K562 (cell line): Measurements from ENCODE around the gene ACTR3. TPM values are rescaled to one million over a fixed set of nuclear protein-coding genes. Genes with fewer than 3 reads are reported as not detected.
A peak's percentile ranks its signal among the peaks of the same experiment; 100 is the strongest.

Experiments used
- CBFA2T2 ChIP-seq: fragments of 450-650 bp; conservative IDR thresholded peaks from 2 replicates; pipeline ENCODE4 v1.6.1; 2017; ENCODE audit warnings: mild to moderate bottlenecking
- FOXK2 ChIP-seq, 2 experiments: fragments of 450-650 bp; IDR thresholded peaks in 1 of 2; conservative IDR thresholded peaks in 1 of 2; 2 replicates each; pipeline ENCODE4 v1.6.1; 2016; ENCODE audit warnings: low read depth in 2 of 2, mild to moderate bottlenecking in 1 of 2
- HDGF ChIP-seq: fragments of 450-650 bp; IDR thresholded peaks from 2 replicates; pipeline ENCODE4 v1.6.1; 2016
- HNRNPLL ChIP-seq: fragments of 200-400 bp; formaldehyde crosslinking; IDR thresholded peaks from 2 replicates; pipeline ENCODE4 v1.6.1; 2017; ENCODE audit warnings: low read length, low read depth, mild to moderate bottlenecking; ENCODE audit not compliant: poor library complexity, severe bottlenecking
- ILF3 ChIP-seq: fragments of 450-650 bp; IDR thresholded peaks from 2 replicates; pipeline ENCODE4 v1.6.1; 2018; ENCODE audit warnings: antibody characterized with exemption, mild to moderate bottlenecking, moderate library complexity, borderline replicate concordance
- JUND ChIP-seq, 2 experiments: IDR thresholded peaks; 2 replicates in 1 of 2; 3 replicates in 1 of 2; pipeline ENCODE4 v1.6.1; 2011; ENCODE audit warnings: borderline replicate concordance in 2 of 2, low read depth in 2 of 2, low read length in 2 of 2, improper control_type of control experiment in 1 of 2, missing biosample characterization in 1 of 2, missing genetic modification characterization in 1 of 2, missing genetic modification reagents in 1 of 2
- KAT2B ChIP-seq: IDR thresholded peaks from one replicate; pipeline ENCODE4 v1.6.1; 2012; ENCODE audit warnings: low read depth, mild to moderate bottlenecking, control low read depth, inconsistent platforms, low read length, moderate library complexity
- NCOR1 ChIP-seq: fragments of 450-650 bp; IDR thresholded peaks from 2 replicates; pipeline ENCODE4 v1.6.1; 2016; ENCODE audit warnings: mild to moderate bottlenecking, moderate library complexity
- RBM17 ChIP-seq: fragments of 200-400 bp; formaldehyde crosslinking; IDR thresholded peaks from 2 replicates; pipeline ENCODE4 v1.6.1; 2017; ENCODE audit warnings: low read depth, mild to moderate bottlenecking, low read length, borderline replicate concordance
- RBM39 ChIP-seq: fragments of 200-400 bp; formaldehyde crosslinking; optimal IDR thresholded peaks from 2 replicates; pipeline ENCODE3; 2018; ENCODE audit warnings: low read depth, low read length
- SAFB2 ChIP-seq: fragments of 200-400 bp; formaldehyde crosslinking; IDR thresholded peaks from 2 replicates; pipeline ENCODE4 v1.6.1; 2018; ENCODE audit warnings: borderline replicate concordance, low read length, low read depth, moderate library complexity; ENCODE audit not compliant: severe bottlenecking
- SIN3B ChIP-seq: fragments of 450-650 bp; IDR thresholded peaks from 2 replicates; pipeline ENCODE4 v1.6.1; 2017; ENCODE audit warnings: low read depth, mild to moderate bottlenecking, moderate library complexity
- SP1 ChIP-seq: sonication (generic); formaldehyde crosslinking; IDR thresholded peaks from 2 replicates; pipeline ENCODE4 v1.8.1; 2022; ENCODE audit warnings: mild to moderate bottlenecking, missing genetic modification reagents
- STAT5A ChIP-seq: IDR thresholded peaks from 2 replicates; pipeline ENCODE4 v1.6.1; 2012; ENCODE audit warnings: low read length, inconsistent platforms, borderline replicate concordance
- TOE1 ChIP-seq, 2 experiments: fragments of 450-650 bp in 1 of 2; sonication (generic) in 1 of 2; formaldehyde crosslinking in 1 of 2; IDR thresholded peaks; 2 replicates each; pipeline versions ENCODE4 v1.7.1 to v1.8.0; 2016 to 2022; ENCODE audit warnings: borderline replicate concordance in 2 of 2, mild to moderate bottlenecking in 2 of 2, antibody characterized with exemption in 1 of 2, inconsistent platforms in 1 of 2, low read depth in 1 of 2, missing genetic modification reagents in 1 of 2, moderate library complexity in 1 of 2
- ZNF174 ChIP-seq: fragments of 250-450 bp; sonication (Bioruptor Pico); IDR thresholded peaks from 2 replicates; pipeline ENCODE4 v1.4.0; 2020; ENCODE audit warnings: mild to moderate bottlenecking
- ZSCAN32 ChIP-seq: fragments of 450-650 bp; formaldehyde crosslinking; IDR thresholded peaks from 2 replicates; pipeline ENCODE4 v1.4.0; 2020; ENCODE audit warnings: mild to moderate bottlenecking, moderate library complexity
- polyA plus RNA-seq, 8 experiments: library from polyadenylated mRNA; depleted of rRNA in 4 of 8; stranded (reverse) in 5 of 8; unstranded in 3 of 8; fragments of >200 nt; fragmentation: Nextera tagmentation in 2 of 8; fragmentation: Illumina TruSeq in 1 of 8; extraction: Ambion mirVana in 2 of 8; extraction: Trizol in 1 of 8; gene quantifications; 2 replicates each; pipeline versions ENCODE4 v1.2.1 to v1.2.3, GENCODE V29; 2011 to 2014; ENCODE audit warnings: inconsistent platforms in 1 of 8, missing spikeins in 1 of 8
- total RNA-seq, 7 experiments: library from RNA; depleted of rRNA in 6 of 7; stranded (reverse); fragments of >200 nt in 6 of 7; fragmentation: Illumina TruSeq in 2 of 7; extraction: Trizol in 2 of 7; gene quantifications; 2 replicates each; pipeline versions ENCODE4 v1.2.1 to v1.2.3, GENCODE V29; 2011 to 2021; ENCODE audit warnings: low replicate concordance in 1 of 7
- TF ChIP-seq, protein P1 (sequence below): sonication (generic); formaldehyde crosslinking; IDR thresholded peaks from 2 replicates; pipeline ENCODE4 v1.8.0; 2022; ENCODE audit warnings: missing genetic modification reagents, mild to moderate bottlenecking, borderline replicate concordance
- TF ChIP-seq, protein P2 (sequence below): fragments of 450-650 bp; IDR thresholded peaks from 2 replicates; pipeline ENCODE4 v1.6.1; 2016
- TF ChIP-seq, protein P3 (sequence below): fragments of 200-800 bp; sonication (Bioruptor generic); IDR thresholded peaks from 2 replicates; pipeline ENCODE4 v1.6.1; 2017; ENCODE audit warnings: missing genetic modification characterization, missing compliant biosample characterization
- TF ChIP-seq, protein P4 (sequence below): sonication (generic); formaldehyde crosslinking; IDR thresholded peaks from 2 replicates; pipeline ENCODE4 v1.9.0; 2022; ENCODE audit warnings: mild to moderate bottlenecking, missing genetic modification reagents
- TF ChIP-seq, protein P5 (sequence below), 2 experiments: fragments of 450-650 bp in 1 of 2; sonication (generic) in 1 of 2; formaldehyde crosslinking; conservative IDR thresholded peaks; 2 replicates each; pipeline versions ENCODE4 v1.4.0 to v1.8.1; 2020 to 2022; ENCODE audit warnings: mild to moderate bottlenecking in 1 of 2, missing genetic modification reagents in 1 of 2

Gene ACTR3
- total and polyA plus RNA-seq, 9 of the 15 experiments (the other 6 are each of a cell fraction or from before 2014, with no cell fraction given), result 49.0 to 354 (median 249) TPM

DNA sequence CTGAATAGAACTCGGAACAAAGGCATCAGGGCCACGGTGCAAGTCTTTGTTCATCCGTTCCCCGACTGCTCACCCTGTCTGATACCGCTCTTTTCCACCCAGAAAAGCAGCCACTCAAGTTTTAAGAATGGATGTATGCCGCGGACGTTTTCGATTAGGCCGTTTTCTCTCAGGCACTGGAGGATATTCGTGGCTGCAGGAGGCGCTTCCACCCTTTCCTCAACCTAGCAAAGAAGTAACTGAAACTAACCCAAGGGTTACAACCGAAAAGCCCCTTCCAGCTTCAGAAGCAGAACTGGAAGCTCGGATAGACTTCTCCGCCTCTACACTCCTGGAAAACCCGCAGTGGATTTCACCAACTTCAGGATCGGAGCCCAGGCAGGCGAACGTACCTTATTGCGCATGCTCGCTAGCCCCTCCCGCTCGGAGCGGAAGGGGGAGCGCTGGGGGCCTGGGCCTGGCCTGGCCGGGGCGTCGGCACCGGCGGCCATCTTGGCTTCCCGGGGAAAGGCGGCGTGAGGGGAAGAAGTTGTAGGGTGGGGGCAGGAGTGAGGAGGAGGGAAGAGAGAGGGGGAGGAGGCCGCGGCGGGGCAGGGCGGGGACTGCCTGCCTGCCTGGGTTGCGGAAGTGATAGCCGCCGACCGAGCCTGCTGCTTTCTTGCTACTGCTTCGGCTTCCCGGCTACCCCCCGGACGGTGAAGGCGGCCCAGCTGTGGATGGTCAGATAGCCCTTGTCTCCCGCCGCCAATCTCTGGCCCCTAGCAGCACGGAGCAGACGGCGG is at the start of gene ACTR3 (continued):
- TF ChIP-seq SIN3B, result 0 out of 2 replicates have a peak, but pooled peaks have one; percentile 33
- no peak for TF ChIP-seq ZNF174
- TF ChIP-seq, protein P1, sequence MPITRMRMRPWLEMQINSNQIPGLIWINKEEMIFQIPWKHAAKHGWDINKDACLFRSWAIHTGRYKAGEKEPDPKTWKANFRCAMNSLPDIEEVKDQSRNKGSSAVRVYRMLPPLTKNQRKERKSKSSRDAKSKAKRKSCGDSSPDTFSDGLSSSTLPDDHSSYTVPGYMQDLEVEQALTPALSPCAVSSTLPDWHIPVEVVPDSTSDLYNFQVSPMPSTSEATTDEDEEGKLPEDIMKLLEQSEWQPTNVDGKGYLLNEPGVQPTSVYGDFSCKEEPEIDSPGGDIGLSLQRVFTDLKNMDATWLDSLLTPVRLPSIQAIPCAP (CRISPR knock-in tag), result no peak
- peak; percentile 58 to 60; a peak in 3 of 4 replicates for TF ChIP-seq FOXK2 (conservative IDR thresholded peaks at IDR 0.05 in 1 of 2, IDR thresholded peaks at IDR 0.05 in 1 of 2; ENCODE audit: low read depth in 2 of 2)
- peak; percentile 50 for TF ChIP-seq KAT2B
- no peak for TF ChIP-seq RBM39
- peak; percentile 57 for TF ChIP-seq CBFA2T2
- TF ChIP-seq, protein P2, sequence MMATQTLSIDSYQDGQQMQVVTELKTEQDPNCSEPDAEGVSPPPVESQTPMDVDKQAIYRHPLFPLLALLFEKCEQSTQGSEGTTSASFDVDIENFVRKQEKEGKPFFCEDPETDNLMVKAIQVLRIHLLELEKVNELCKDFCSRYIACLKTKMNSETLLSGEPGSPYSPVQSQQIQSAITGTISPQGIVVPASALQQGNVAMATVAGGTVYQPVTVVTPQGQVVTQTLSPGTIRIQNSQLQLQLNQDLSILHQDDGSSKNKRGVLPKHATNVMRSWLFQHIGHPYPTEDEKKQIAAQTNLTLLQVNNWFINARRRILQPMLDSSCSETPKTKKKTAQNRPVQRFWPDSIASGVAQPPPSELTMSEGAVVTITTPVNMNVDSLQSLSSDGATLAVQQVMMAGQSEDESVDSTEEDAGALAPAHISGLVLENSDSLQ, result no peak
- peak; percentile 15 for TF ChIP-seq HNRNPLL
- peak; percentile 79 for TF ChIP-seq NCOR1
- peak; percentile 35; the same call in 1 of the 2 replicates for TF ChIP-seq JUND (IDR thresholded peaks at IDR 0.05; ENCODE audit: borderline replicate concordance, low read depth, low read length)
- peak; percentile 69; the same call in 1 of the 3 replicates for TF ChIP-seq JUND (tag; IDR thresholded peaks at IDR 0.05; ENCODE audit: borderline replicate concordance, low read depth, low read length)
- TF ChIP-seq, protein P3, sequence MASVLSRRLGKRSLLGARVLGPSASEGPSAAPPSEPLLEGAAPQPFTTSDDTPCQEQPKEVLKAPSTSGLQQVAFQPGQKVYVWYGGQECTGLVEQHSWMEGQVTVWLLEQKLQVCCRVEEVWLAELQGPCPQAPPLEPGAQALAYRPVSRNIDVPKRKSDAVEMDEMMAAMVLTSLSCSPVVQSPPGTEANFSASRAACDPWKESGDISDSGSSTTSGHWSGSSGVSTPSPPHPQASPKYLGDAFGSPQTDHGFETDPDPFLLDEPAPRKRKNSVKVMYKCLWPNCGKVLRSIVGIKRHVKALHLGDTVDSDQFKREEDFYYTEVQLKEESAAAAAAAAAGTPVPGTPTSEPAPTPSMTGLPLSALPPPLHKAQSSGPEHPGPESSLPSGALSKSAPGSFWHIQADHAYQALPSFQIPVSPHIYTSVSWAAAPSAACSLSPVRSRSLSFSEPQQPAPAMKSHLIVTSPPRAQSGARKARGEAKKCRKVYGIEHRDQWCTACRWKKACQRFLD (CRISPR knock-in tag), result no peak
- 0 out of 2 replicates have a peak, but pooled peaks have one; percentile 8 for TF ChIP-seq ZSCAN32
- TF ChIP-seq SAFB2, result no peak
- TF ChIP-seq STAT5A, result peak; percentile 48; the same call in 1 of the 2 replicates
- TF ChIP-seq, protein P4, sequence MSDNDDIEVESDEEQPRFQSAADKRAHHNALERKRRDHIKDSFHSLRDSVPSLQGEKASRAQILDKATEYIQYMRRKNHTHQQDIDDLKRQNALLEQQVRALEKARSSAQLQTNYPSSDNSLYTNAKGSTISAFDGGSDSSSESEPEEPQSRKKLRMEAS (CRISPR knock-in tag), result peak; percentile 37
- 0 out of 2 replicates have a peak, but pooled peaks have one; percentile 9 for TF ChIP-seq ILF3
- 0 out of 2 replicates have a peak, but pooled peaks have one; percentile 32 for TF ChIP-seq HDGF
- TF ChIP-seq, protein P5, sequence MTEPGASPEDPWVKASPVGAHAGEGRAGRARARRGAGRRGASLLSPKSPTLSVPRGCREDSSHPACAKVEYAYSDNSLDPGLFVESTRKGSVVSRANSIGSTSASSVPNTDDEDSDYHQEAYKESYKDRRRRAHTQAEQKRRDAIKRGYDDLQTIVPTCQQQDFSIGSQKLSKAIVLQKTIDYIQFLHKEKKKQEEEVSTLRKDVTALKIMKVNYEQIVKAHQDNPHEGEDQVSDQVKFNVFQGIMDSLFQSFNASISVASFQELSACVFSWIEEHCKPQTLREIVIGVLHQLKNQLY (CRISPR knock-in tag; conservative IDR thresholded peaks at IDR 0.05), result 0 out of 4 replicates have a peak, but pooled peaks of 1 of the 2 experiments have one; percentile 71
- TF ChIP-seq SP1 (CRISPR knock-in tag), result peak; percentile 63
- TF ChIP-seq RBM17, result no peak
- TF ChIP-seq TOE1 (IDR thresholded peaks at IDR 0.05; ENCODE audit: borderline replicate concordance), result peak; percentile 96
- no peak for TF ChIP-seq TOE1 (CRISPR knock-in tag; IDR thresholded peaks at IDR 0.05; ENCODE audit: borderline replicate concordance, low read depth)
